Activated T-cell treated with anti-CD3 and anti-CD28 coated beads for 48 hours (primary cell): ENCODE data around the gene SART1.

ENCODE experiments used
- DNase-seq: peaks from one replicate; pipeline ENCODE4 v3.0.0-alpha.2; 2020; ENCODE audit warnings: low read depth

SART1 gene

DNA sequence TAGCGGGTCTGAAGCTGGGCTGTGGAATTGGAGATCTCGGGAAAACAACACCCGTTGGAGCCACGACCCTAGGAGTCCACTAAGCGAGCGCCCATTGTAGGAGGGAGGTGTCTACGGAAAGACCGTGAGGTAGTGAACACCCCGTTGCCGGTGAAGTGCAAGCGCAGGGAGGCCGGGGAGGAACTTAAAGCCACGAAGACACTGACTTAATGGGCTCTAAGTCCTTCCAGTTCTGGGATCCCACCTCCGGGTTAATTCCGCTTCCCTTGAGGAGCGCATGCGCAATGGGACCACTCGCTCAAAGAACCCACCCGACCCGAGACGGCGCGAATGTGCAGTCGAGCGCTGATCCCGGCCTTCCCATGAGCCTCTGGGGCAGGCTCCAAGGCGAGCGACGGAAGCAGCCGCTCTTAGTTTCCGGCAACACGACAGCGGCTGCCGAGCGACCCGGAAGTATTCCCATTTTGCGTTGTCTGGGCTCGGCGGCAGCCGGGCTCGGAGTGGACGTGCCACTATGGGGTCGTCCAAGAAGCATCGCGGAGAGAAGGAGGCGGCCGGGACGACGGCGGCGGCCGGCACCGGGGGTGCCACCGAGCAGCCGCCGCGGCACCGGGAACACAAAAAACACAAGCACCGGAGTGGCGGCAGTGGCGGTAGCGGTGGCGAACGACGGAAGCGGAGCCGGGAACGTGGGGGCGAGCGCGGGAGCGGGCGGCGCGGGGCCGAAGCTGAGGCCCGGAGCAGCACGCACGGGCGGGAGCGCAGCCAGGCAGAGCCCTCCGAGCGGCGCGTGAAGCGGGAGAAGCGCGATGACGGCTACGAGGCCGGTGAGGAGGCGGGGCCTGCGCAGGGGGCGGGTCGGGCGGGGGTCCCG, at the start of gene SART1:
Gene SART1, plus strand, starts transcription at position 468 of the 874 bp plus-strand sequence. Its CDS starts 47 bp downstream, at position 515.
- DNase-seq = peak; percentile 92

- no peak for DNase-seq
Observed at GRCh38 chr11:65912845-65913244, 48.7 kb upstream of the SART1 start.

DNA sequence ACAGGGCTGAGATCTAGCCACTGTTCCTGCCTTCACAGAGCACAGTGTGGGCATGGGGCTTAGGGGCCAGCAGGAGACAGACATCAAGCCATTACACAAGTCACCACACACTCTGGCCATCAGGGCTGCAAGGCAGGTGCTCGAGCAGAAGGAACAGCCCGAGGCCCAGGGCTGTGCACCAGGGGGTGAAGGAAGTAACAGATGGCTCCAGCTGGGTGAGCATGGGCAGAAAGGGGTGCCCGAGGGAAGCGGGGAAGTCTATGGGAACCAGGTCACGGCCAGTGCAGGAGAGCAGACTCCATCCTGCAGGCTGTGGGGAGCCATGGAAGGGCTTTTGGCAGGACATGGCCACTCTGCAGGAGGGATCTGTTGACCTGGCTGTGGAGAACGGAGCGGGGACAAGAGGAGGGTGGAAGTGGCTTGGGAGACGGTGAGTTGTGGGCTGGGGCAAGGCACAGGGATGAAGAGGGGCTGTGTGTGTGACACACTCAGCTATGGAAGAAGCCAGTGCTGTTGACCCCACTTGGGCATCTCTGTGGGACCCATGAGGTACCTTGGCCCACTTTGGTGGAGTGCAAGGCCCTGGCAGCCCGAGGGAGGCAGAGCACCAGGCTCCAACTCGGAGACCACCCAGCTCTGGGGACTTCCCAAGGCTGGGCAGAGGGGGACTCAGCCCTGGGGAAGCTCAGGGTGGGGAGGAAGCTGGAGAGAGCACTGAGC, 46.3 kb upstream of the SART1 start:
- no peak for DNase-seq

GRCh38 chr11:65915821-65916251, 45.7 kb upstream of the SART1 start:
- DNase-seq = no peak

DNA sequence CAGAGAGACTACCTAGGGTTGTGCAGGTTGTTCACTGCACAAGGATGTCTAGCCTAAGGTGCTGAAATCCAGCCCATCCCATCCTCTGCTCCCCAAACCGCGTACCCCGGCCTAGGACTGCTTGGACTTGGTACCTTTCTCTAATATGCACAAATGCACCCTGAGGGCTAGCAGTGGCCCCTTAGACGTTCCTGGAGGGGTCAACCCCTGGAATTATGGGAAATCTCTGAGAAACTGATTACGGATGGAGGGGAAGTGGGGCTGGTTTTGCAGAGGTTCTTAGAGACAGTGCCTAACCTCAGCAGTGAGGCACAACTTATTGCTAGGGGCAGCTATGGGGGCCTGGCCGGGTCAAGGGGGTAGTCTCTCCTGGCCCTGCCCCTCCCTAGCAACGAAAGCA, 45.1 kb upstream of the SART1 start:
- no peak for DNase-seq

DNA sequence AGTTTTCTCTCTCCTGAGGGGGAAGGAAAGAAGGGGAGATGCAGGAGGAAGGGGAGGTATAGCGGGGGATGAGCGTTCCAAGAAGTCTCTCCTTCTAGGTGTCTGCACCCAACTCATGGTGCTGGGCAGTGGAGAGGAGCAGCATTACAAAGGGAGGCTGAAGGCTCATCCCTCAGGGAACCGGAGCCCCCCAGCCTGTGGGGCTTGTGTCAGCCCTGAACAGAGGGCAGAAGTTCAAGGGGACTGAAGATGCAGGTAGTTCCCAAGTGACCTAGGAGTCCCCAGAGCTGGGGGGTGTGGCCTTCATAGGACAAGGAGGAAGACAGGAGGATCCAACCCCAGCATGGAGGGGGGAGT, 44.5 kb upstream of the SART1 start:
- no peak for DNase-seq

GRCh38 chr11:65917434-65918210, 43.9 kb upstream of the SART1 start:
- DNase-seq = no peak

DNA sequence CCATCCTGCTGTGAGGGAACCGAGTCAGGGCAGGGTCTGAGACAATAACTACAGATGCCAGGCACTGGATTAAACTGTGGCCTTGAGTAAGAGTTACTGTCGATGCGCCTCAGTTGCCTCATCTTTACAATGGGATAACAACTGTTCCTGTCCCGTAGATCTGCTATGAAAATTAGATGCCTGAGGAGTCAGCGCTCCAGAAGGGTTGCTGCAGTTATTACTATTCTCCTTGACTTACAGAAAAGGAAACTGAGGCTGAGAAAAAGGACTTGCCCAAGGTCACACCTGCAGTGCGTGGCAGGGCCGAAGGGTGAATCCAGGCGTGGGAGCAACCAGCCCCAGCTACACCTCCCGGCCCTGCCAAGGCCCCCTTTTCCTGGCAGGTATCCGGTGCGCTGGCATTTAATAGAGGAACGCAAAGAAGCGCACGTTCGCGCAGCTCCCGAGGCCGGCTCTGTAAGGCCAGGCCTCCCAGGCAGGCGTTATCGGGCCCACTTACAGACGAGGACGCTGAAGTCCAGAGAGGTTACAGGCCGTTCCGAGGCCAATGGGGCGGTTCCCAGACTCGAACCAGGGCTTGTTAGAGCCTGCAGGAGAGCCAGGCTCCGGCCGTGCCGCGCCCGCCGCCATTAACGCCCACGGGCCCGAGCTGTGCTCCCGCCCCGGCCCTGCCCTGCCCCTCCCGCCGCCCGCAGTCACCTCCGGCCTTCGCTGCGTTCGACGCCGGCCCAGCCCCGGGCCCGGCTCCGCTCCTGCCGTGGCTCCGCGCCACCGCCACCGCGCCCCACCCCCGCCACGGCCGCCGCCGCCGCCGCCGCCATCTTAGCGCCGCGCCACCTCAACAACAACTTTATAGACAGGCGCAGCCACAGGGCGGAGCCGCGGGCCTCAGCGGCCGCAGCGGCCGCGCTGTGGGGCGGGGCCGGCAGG, 43.1 kb upstream of the SART1 start, which contains the start of gene C11orf68:
Gene C11orf68, minus strand, starts transcription at position 852 of the 930 bp plus-strand sequence. Its CDS starts 31 bp downstream, at position 821.
- no peak for DNase-seq

DNA sequence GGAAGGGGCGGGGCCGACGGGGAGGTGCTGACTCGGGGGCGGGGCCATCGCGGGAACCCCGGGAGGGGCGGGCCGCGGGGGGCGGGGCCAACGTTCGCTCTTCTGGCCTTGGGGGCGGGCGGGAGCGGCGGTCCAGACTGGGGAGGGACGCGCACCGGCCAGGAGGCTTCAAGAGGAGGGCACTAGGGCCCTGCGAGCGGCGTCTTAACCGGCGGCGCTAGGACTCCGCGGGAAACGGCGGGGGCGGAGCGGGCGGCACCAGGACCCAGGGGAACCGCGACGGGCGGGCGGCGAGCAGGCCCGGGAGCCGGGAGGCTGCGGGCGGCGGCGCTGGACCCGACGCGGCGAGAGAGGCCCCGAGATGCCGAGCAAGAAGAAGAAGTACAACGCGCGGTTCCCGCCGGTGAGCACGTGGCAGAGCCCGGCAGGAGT, 42.4 kb upstream of the SART1 start, which contains the start of gene DRAP1:
Gene DRAP1, plus strand, starts transcription at position 286 of the 432 bp plus-strand sequence. Its CDS starts 76 bp downstream, at position 362.
- DNase-seq = peak; percentile 99

- DNase-seq = peak; percentile 52
Observed at GRCh38 chr11:65919573-65920371, 41.8 kb upstream of the SART1 start.

DNA sequence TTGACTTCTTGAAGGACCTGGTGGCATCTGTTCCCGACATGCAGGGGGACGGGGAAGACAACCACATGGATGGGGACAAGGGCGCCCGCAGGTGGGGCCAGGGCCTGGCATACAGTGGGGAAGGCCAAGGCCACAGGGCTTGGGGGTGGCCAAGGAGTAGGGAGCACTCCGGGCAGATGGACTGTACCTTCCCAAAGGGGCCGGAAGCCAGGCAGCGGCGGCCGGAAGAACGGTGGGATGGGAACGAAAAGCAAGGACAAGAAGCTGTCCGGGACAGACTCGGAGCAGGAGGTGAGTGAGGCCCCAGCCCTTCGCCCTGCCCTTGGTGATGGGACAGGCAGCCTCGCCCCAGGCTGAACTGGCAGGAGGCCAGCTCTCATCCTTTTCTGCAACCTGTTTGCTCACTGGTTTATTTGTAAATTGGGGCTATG, 41.1 kb upstream of the SART1 start:
- no peak for DNase-seq

- no peak for DNase-seq
Observed at GRCh38 chr11:65921033-65921555, 40.4 kb upstream of the SART1 start.

GRCh38 chr11:65921876-65922275, 39.7 kb upstream of the SART1 start:
- no peak for DNase-seq

- DNase-seq = no peak
Observed at GRCh38 chr11:65922565-65922964, 39.0 kb upstream of the SART1 start.

GRCh38 chr11:65925397-65925796, 36.1 kb upstream of the SART1 start:
- no peak for DNase-seq

- peak; percentile 63 for DNase-seq
Observed at GRCh38 chr11:65927904-65928397, 33.6 kb upstream of the SART1 start.

DNA sequence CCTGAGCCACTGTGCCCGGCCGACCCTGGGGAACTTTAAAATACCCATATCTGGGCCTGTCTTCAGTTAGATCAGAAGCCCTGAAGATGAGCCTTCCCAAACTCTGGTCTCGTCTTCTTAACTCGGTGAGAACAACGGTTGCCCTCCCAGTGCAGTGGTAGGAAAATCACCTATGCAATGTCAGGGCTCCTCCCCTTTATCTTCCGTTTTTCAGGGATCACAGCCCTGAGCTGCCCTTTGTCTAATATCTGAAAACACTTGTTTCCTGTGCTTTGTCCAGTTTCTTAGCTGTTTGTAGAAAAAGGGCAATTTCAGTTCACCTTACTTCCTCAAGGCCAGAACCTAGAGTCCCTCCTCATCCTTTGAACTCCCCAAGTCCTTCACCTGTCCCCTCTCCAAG, 32.9 kb upstream of the SART1 start:
- DNase-seq = no peak

GRCh38 chr11:65931773-65932557, 29.6 kb upstream of the SART1 start:
- DNase-seq = no peak

DNA sequence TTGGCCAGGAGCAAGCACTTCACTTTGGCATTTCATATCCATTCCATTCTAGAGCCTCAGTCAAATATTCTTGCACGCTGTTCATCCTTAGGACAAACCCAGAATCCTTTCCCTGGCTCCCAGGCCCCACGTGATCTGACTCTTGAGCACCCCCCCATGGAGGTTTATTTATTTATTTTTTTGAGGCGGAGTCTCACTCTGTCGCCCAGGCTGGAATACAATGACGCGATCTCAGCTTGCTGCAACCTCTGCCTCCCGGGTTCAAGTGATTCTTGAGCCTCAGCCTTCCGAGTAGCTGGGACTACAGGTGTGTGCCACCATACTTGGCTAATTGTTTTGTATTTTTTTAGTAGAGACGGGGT, 29.0 kb upstream of the SART1 start:
- DNase-seq = no peak
